Measurements from ENCODE around the gene RIC8A. TPM values are rescaled to one million over a fixed set of nuclear protein-coding genes. Genes with fewer than 3 reads are reported as not detected.
A peak's percentile ranks its signal among the peaks of the same experiment; 100 is the strongest.
"Not testable (repeated sequence)": the region's sequence is repeated elsewhere in the genome, so short reads cannot be mapped to it uniquely, and the experiment has no call there.

Gene RIC8A
- total RNA-seq, 4 donors from 2014 or later = 60.6 to 104 (median 77.6) TPM

DNA sequence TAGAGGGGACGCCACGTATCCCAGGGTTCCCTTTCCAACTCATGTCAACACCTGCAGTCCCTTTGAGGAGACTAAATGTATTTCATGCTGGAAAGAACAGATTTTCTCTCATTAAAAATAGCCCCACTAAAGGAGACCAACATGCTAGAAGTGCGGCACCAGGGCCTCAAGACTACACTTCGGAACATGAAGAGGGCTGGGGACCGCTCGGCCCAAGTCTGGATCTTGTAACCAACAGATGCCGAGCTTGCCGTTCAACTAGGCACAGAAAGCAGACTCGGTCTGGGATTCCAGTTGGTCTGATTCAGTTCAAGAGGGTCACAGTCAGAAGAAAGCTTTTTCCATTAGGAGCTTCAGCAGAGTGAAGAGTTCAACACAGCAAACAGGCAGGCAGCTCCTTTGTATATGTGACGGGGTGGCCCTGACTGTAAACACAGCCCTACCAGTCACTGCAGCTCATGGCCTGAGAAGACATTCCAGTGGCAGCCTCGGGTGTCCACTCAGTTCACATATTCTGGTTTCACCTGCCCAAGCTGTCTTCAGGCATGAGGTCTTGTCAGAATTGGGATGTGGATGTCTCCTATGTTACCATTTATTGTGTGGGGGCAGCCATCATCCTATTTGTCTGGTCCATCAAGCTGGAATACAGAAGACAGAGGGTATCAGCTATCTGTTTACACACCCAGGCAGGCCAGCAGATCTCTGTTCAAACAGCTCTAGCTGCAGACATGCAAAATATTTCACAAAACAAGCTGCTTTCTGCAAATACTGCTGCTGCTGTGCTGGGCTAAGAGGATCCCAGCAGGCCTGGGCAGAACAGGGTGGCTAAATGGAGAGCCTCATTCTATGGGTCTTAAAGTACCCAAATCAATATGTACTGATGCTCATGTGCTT is 8.8 kb downstream of the RIC8A start:
- no peak for DNase-seq (ENCODE audit: low spot score)
- ATAC-seq (ENCODE audit: low FRiP score) = no peak
- TF ChIP-seq, protein P1, sequence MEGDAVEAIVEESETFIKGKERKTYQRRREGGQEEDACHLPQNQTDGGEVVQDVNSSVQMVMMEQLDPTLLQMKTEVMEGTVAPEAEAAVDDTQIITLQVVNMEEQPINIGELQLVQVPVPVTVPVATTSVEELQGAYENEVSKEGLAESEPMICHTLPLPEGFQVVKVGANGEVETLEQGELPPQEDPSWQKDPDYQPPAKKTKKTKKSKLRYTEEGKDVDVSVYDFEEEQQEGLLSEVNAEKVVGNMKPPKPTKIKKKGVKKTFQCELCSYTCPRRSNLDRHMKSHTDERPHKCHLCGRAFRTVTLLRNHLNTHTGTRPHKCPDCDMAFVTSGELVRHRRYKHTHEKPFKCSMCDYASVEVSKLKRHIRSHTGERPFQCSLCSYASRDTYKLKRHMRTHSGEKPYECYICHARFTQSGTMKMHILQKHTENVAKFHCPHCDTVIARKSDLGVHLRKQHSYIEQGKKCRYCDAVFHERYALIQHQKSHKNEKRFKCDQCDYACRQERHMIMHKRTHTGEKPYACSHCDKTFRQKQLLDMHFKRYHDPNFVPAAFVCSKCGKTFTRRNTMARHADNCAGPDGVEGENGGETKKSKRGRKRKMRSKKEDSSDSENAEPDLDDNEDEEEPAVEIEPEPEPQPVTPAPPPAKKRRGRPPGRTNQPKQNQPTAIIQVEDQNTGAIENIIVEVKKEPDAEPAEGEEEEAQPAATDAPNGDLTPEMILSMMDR (IDR thresholded peaks at IDR 0.05) = no peak

DNA sequence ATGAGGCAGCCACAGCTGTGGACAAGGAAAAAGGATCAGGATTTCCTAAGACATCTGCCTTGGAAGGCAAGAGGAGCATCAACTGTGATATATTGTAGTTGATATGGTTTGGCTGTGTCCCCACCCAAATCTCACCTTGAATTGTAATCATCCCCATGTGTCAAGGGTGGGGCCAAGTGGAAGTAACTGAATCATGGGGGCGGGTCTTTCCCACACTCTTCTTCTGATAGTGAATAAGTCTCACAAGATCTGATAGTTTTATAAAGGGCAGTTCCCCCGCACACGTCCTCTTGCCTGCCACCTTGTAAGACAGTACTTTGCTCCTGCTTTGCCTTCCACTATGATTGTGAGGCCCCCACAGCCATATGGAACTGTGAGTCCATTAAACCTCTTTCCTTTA is 10.2 kb downstream of the RIC8A start:
- ATAC-seq (ENCODE audit: low FRiP score) (no peak), DNase-seq (ENCODE audit: low spot score) (no peak)
- TF ChIP-seq, protein P1 (IDR thresholded peaks at IDR 0.05) = no peak

DNA sequence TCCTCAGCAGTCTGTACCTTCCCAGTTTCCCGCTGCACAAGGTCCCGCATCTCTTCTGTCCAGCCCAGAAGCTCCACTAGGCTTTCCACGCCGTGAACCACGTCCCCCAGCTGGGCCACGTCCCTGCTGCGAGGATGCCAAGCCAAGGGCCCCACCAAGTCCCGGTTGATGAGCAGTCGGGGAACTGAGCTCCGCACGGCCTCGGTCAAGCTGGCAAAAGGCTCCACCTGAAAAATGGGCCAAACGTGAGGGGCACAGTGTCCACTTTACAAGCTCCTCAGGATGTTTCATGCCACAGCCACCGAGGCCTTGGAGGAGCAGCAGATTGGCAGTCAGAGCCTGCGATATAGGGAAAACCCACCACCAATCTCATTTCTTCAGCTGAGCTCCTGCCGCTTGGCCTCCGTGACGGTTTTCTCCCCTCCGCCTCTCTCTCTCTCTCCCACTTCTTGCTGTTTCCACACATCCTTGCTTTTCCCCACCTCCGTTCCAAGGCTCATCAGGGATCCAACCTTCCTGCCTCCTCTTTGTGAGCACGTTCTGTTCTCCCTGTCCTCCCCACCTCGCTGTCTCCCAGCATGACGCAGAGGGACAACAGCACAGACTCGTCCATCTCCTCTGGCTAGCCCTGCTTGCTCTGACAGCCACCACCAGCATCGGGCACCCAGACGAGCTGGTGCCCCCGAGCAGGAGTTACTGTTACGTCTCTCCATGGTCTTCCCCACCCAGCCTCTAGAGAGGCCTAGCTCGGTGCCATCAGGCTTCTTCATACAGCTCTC is 11.5 kb downstream of the RIC8A start:
- DNase-seq (ENCODE audit: low spot score) = no peak
- TF ChIP-seq, protein P1 (IDR thresholded peaks at IDR 0.05) = no peak
- no peak for ATAC-seq (ENCODE audit: low FRiP score)

DNA sequence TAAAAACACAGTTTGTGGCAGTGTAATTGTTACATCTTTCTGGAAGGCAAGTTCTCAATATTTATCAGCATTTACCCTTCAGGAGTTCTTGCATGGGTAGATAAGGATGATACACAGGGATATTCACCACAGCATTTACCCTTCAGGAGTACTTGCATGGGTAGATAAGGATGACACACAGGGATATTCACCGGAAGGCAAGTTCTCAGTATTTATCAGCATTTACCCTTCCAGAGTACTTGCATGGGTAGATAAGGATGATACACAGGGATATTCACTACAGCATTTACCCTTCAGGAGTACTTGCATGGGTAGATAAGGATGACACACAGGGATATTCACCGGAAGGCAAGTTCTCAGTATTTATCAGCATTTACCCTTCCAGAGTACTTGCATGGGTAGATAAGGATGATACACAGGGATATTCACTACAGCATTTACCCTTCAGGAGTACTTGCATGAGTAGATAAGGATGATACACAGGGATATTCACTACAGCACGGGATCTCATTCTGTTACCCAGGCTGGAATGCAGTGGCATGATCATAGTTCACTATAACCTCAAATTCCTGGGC is 13.2 kb downstream of the RIC8A start:
- not testable (repeated sequence) for DNase-seq (ENCODE audit: low spot score); ATAC-seq (ENCODE audit: low FRiP score)

DNA sequence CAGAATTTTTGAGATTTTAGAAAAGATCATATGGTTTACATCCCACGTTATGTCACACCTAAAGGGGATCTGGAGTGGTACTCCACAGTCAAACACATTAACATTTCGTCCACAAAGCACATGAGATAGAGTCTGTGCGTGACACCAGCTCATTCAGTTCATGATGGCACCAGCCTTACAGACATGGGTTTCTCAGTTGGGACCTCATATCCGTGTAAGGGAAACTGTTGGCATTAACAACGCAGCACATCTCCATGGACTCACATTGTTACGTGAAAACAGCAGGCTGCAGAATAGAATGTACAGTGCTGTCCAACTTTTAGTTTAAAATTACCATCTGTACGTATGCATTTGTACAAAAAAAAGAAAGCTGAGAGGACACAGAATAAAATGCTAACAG is 14.0 kb downstream of the RIC8A start:
- TF ChIP-seq, protein P1 (IDR thresholded peaks at IDR 0.05) = no peak
- DNase-seq (ENCODE audit: low spot score) = no peak
- no peak for ATAC-seq (ENCODE audit: low FRiP score)

DNA sequence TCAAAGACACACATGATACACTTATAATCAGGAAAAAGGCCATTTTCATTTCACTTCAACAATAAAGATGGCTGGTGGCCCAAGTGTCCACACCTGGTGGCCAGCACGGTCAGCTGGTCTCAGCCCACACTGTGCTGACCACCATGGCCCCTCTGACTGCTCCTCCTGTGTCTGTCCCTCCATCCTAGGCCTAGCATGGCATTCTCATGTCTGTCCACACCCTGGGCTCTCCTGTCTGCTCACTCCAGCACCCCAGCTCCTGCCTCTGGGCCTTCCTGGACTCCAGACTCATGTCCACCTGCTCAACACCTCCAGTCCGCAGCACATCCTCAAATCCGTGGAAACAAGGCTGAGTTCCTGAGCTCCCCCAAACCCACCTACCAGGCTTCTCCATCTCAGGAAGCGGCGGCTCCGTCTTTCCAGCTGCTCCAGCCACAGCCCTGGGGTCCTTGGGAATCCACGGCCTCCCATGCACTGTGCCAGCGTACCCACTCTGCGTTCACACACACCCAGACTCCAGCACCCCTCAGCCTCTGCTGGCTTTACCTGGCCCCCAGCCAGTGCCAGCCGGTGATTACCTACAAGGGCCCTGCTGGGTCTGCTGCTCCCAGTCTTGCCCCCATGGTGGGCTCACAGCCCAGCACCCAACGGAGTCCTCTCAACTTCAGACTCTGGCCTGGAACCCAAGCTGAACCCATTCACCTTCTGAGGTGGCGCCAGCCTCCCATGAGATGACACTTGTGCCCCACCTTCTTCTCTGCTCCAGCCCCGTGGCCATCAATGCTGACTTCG is 14.7 kb downstream of the RIC8A start:
- TF ChIP-seq, protein P1 (IDR thresholded peaks at IDR 0.05) = no peak
- DNase-seq (ENCODE audit: low spot score) = no peak
- peak; percentile 25 for ATAC-seq (ENCODE audit: low FRiP score)
